GM21717 (cell line): Measurements from ENCODE around the gene HAO2.

Experiments
- ATAC-seq: cut with Tn5 transposase; IDR thresholded peaks from one replicate; pipeline ENCODE4 v1.9.1; 2021; ENCODE audit warnings: mild to moderate bottlenecking, moderate library complexity; ENCODE audit not compliant: unreplicated experiment

The HAO2 gene

DNA sequence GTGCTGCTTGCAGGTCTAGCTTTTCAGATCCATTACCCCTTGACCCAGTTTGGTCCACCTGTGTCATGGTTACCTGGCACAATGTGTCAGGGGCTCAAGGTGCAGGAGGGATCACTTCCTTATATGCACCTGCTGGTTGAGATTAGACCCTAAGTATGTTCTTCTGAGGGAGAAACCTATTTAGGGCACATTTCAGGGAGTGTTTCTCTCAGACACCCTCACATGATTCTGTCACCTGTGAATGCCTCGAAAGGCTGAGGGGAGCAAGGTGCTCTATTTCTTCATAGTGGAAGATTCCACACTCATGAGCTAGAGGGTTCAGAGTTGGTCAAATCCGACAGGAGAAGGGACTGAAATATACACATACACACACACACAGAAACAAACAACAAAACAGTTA, 61.9 kb downstream of the HAO2 start:
- no peak for ATAC-seq

- ATAC-seq: no peak
Observed at GRCh38 chr1:119431836-119432235, 63.3 kb downstream of the HAO2 start.

DNA sequence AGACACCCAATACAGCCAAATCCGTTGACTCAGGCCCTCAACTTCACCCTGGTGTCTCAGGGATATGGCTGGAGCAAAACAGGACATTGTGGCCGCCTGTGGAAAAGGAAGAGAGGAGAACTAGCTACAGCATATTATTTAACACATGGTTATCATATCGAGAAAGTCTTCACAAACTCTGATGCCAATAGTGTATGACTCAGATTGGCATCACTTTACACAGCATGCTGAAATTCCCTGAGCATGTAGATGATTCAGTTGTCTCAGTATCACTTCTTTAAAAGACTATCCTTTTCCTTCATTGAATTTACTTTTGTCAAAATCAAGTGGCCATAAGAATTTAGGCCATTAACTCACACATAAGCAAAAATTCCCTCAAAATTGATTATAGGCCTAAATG, 66.5 kb downstream of the HAO2 start:
- ATAC-seq: no peak

DNA sequence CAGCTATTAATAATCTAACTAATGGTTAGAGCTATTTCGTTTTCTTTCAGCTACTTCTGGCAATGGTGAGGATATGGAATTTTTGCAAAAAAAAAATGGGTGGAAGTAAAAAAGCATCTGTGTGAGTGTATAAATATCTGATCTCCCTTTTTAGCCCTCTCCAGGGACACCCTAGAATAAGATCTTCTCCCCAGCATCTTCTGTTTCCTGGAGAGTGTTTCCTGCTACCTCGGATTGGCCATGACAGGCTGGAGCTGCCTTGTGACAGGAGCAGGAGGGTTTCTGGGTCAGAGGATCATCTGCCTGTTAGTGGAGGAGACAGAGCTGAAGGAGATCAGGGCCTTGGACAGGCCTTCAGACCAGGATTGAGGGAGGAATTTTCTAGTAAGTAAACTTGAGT, 70.2 kb downstream of the HAO2 start:
- no peak for ATAC-seq

- no peak for ATAC-seq
Observed at GRCh38 chr1:119440721-119441307, 72.2 kb downstream of the HAO2 start.

DNA sequence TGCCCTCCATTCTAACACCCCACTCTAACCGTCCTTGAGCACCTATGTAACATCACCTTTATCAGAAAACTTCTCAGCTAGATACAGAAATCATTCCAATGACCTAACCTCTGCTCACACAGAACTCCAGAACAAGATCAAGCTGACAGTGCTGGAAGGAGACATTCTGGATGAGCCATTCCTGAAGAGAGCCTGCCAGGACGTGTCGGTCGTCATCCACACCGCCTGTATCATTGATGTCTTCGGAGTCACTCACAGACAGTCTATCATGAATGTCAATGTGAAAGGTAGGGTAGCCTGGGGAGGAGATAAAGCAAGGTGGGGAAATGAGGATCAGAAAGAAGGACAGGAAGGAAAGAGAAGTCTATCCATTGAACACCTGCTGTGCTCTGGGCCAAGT, 74.2 kb downstream of the HAO2 start:
- ATAC-seq: no peak
